SK-N-SH (cell line): ENCODE data around the gene FAM3B. TPM values are rescaled to one million over a fixed set of nuclear protein-coding genes. Genes with fewer than 3 reads are reported as not detected.

Source experiments
- CTCF ChIA-PET: fragments of 300-600, 350-600 bp; formaldehyde crosslinking; extraction: SDS; loops from one replicate; lab custom pipeline; 2021; lab: Yijun Ruan, JAX
- POLR2A ChIA-PET: fragments of 350-600 bp; sonication (Branson Sonifier 250); formaldehyde crosslinking; extraction: SDS; loops from one replicate; lab custom pipeline; 2020; ENCODE audit warnings: antibody characterized with exemption, inconsistent platforms; lab: Yijun Ruan, JAX
- DNase-seq: peaks from one replicate; pipeline ENCODE4 v3.0.0; 2012
- H2AFZ ChIP-seq: fragments of 200-600 bp; sonication (generic); 2 replicates; pipeline ENCODE4 v1.8.1; 2016; ENCODE audit warnings: antibody characterized with exemption, mild to moderate bottlenecking, low read depth
- H3F3A ChIP-seq: fragments of 200-600 bp; sonication (generic); replicated peaks from 2 replicates; pipeline ENCODE3; 2016; ENCODE audit warnings: antibody characterized with exemption, mild to moderate bottlenecking; ENCODE audit not compliant: insufficient read depth
- H3K27ac ChIP-seq, 2 experiments: fragments of 200-500 bp in 1 of 2; fragments of 200-600 bp in 1 of 2; sonication (Bioruptor generic) in 1 of 2; sonication (generic), shearing (Covaris generic) in 1 of 2; 2 replicates each; pipeline versions ENCODE4 v1.5.1 to v1.6.1; 2014 to 2016; ENCODE audit warnings: low read depth in 2 of 2, inconsistent platforms in 1 of 2, low read length in 1 of 2, mild to moderate bottlenecking in 1 of 2, mixed read lengths in 1 of 2
- H3K27me3 ChIP-seq: fragments of 200-600 bp; sonication (generic), shearing (Covaris generic); 2 replicates; pipeline ENCODE4 v1.6.1; 2016; ENCODE audit warnings: mixed run types; ENCODE audit not compliant: insufficient read depth
- H3K36me3 ChIP-seq, 2 experiments: fragments of 200-500 bp in 1 of 2; fragments of 200-600 bp in 1 of 2; sonication (Bioruptor generic) in 1 of 2; sonication (generic) in 1 of 2; replicated peaks in 1 of 2; 2 replicates each; pipeline versions ENCODE3 to v1.5.1; 2014 to 2016; ENCODE audit warnings: low read length in 1 of 2, mild to moderate bottlenecking in 1 of 2; ENCODE audit not compliant: insufficient read depth in 2 of 2, control insufficient read depth in 1 of 2
- H3K4me1 ChIP-seq, 2 experiments: fragments of 200-500 bp in 1 of 2; fragments of 200-600 bp in 1 of 2; sonication (Bioruptor generic) in 1 of 2; sonication (generic), shearing (Covaris generic) in 1 of 2; 2 replicates each; pipeline versions ENCODE4 v1.5.1 to v1.6.1; 2014 to 2016; ENCODE audit warnings: low read depth in 1 of 2, low read length in 1 of 2, mixed run types in 1 of 2; ENCODE audit not compliant: insufficient read depth in 2 of 2, control insufficient read depth in 1 of 2
- H3K4me2 ChIP-seq: fragments of 200-600 bp; sonication (generic), shearing (Covaris generic); 2 replicates; pipeline ENCODE4 v1.6.1; 2017; ENCODE audit warnings: mixed run types
- H3K4me3 ChIP-seq, 2 experiments: fragments of 200-500 bp in 1 of 2; fragments of 200-600 bp in 1 of 2; sonication (Bioruptor generic) in 1 of 2; sonication (generic), shearing (Covaris generic) in 1 of 2; 2 replicates each; pipeline versions ENCODE4 v1.5.1 to v1.8.1; 2014 to 2016; ENCODE audit warnings: low read depth in 2 of 2, inconsistent platforms in 1 of 2, low read length in 1 of 2, mild to moderate bottlenecking in 1 of 2, mixed read lengths in 1 of 2, moderate library complexity in 1 of 2
- H3K79me2 ChIP-seq: fragments of 200-600 bp; sonication (generic); 2 replicates; pipeline ENCODE4 v1.8.1; 2017; ENCODE audit warnings: mild to moderate bottlenecking; ENCODE audit not compliant: insufficient read depth
- H3K9ac ChIP-seq: fragments of 200-600 bp; sonication (generic); 2 replicates; pipeline ENCODE4 v1.6.1; 2017; ENCODE audit warnings: mixed run types
- H3K9me2 ChIP-seq: fragments of 200-600 bp; sonication (generic); 2 replicates; pipeline ENCODE4 v1.6.1; 2017; ENCODE audit warnings: mixed run types
- H3K9me3 ChIP-seq: fragments of 200-600 bp; sonication (generic); 2 replicates; pipeline ENCODE4 v1.6.1; 2017; ENCODE audit warnings: mixed run types, mild to moderate bottlenecking, moderate library complexity
- H4K20me1 ChIP-seq: fragments of 200-600 bp; sonication (generic); 2 replicates; pipeline ENCODE4 v1.6.1; 2017; ENCODE audit warnings: mild to moderate bottlenecking, mixed run types; ENCODE audit not compliant: insufficient read depth
- EP300 ChIP-seq, 2 experiments: IDR thresholded peaks; 2 replicates each; pipeline versions ENCODE4 v1.4.0 to v1.6.1; 2012; ENCODE audit warnings: borderline replicate concordance in 1 of 2, low read depth in 1 of 2, low read length in 1 of 2
- EZH2phosphoT487 ChIP-seq: fragments of 200-600 bp; sonication (generic); IDR thresholded peaks from 2 replicates; pipeline ENCODE4 v1.6.1; 2017; ENCODE audit warnings: low read depth, mixed run types, mild to moderate bottlenecking, antibody characterized with exemption, moderate library complexity, borderline replicate concordance
- FOSL2 ChIP-seq: IDR thresholded peaks from 2 replicates; pipeline ENCODE4 v1.4.0; 2012; ENCODE audit warnings: low read depth, mild to moderate bottlenecking, moderate library complexity, borderline replicate concordance
- FOXJ3 ChIP-seq: sonication (generic); formaldehyde crosslinking; IDR thresholded peaks from 2 replicates; pipeline ENCODE4 v1.5.1; 2020; ENCODE audit warnings: mild to moderate bottlenecking, missing genetic modification reagents
- FOXM1 ChIP-seq: IDR thresholded peaks from 2 replicates; pipeline ENCODE4 v1.4.0; 2012; ENCODE audit warnings: low read depth, mild to moderate bottlenecking
- GATA2 ChIP-seq: sonication (generic); formaldehyde crosslinking; IDR thresholded peaks from 2 replicates; pipeline ENCODE4 v1.5.0; 2020; ENCODE audit warnings: mild to moderate bottlenecking, missing genetic modification reagents
- NFIC ChIP-seq: IDR thresholded peaks from 2 replicates; pipeline ENCODE4 v1.4.0; 2012; ENCODE audit warnings: borderline replicate concordance
- NRF1 ChIP-seq: IDR thresholded peaks from 2 replicates; pipeline ENCODE4 v1.6.1; 2012; ENCODE audit warnings: low read depth, mild to moderate bottlenecking, low read length
- RAD21 ChIP-seq: IDR thresholded peaks from 2 replicates; pipeline ENCODE4 v1.6.1; 2012; ENCODE audit warnings: mild to moderate bottlenecking, low read length
- SIN3A ChIP-seq: IDR thresholded peaks from 2 replicates; pipeline ENCODE4 v1.6.1; 2012; ENCODE audit warnings: low read depth, mild to moderate bottlenecking, low read length, moderate library complexity, borderline replicate concordance
- TCF12 ChIP-seq: IDR thresholded peaks from 2 replicates; pipeline ENCODE4 v1.4.0; 2012
- USF1 ChIP-seq: IDR thresholded peaks from 2 replicates; pipeline ENCODE4 v1.4.0; 2012; ENCODE audit warnings: low read depth, borderline replicate concordance
- USF2 ChIP-seq: fragments of 150-350 bp; IDR thresholded peaks from 2 replicates; pipeline ENCODE4 v1.6.1; 2017; ENCODE audit warnings: antibody characterized with exemption, low read length, low read depth, borderline replicate concordance
- YY1 ChIP-seq: IDR thresholded peaks from 2 replicates; pipeline ENCODE4 v1.4.0; 2012; ENCODE audit warnings: low read depth, mild to moderate bottlenecking
- WGBS: methylation state at CpG from one replicate; pipeline ENCODE4 v1.1.6; 2017; ENCODE audit warnings: low lambda C conversion rate; 5-methylcytosine and 5-hydroxymethylcytosine counted together
- polyA plus RNA-seq, 3 experiments: library from polyadenylated mRNA; depleted of rRNA; stranded (reverse); fragments of >200 nt; gene quantifications; 2 replicates each; pipeline ENCODE4 v1.2.3, GENCODE V29; 2012

FAM3B gene
- polyA plus RNA-seq, 1 of the 3 experiments (the other 2 are of a cell fraction), result not detected

GRCh38 chr21:41381731-41382130 is 65.1 kb downstream of the FAM3B start:
- no peak overlapping the region for H2AFZ ChIP-seq
- H3F3A ChIP-seq, result no peaks in the 10 kb centered on the region
- H4K20me1 ChIP-seq, result no peaks in the 10 kb centered on the region
- ChIA-PET CTCF (no interaction called here), POLR2A (no interaction called here)
- no peaks in the 10 kb centered on the region for H3K9me3 ChIP-seq
- no peak overlapping the region for H3K9ac ChIP-seq
- no peak for DNase-seq
- peaks cover 4% of the 10 kb centered on the region; the same call in 1 of the 2 replicates for H3K27me3 ChIP-seq
- H3K36me3 ChIP-seq, result no peaks in the 10 kb centered on the region
- H3K4me3 ChIP-seq, result no peak overlapping the region
- no peaks in the 10 kb centered on the region for H3K4me1 ChIP-seq
- no peaks in the 10 kb centered on the region for H3K9me2 ChIP-seq
- H3K27ac ChIP-seq, result no peak overlapping the region
- TF ChIP-seq YY1 (no peak), NFIC (no peak), GATA2 (no peak), NRF1 (no peak), TCF12 (no peak), FOSL2 (no peak), EP300 (IDR thresholded peaks at IDR 0.05; ENCODE audit: borderline replicate concordance in 1 of 2, low read depth in 1 of 2, low read length in 1 of 2) (no peak)
- no peaks in the 10 kb centered on the region for H3K79me2 ChIP-seq
- no peak overlapping the region for H3K4me2 ChIP-seq

- Histone ChIP-seq H3K27ac (no peak overlapping the region), H3F3A (no peaks in the 10 kb centered on the region), H3K4me1 (no peaks in the 10 kb centered on the region), H3K36me3 (no peaks in the 10 kb centered on the region), H3K4me2 (no peak overlapping the region), H3K27me3 (peaks cover 13% of the 10 kb centered on the region; the same call in 1 of the 2 replicates), H2AFZ (no peak overlapping the region), H3K9me2 (no peaks in the 10 kb centered on the region), H3K79me2 (no peaks in the 10 kb centered on the region), H3K4me3 (no peak overlapping the region), H3K9me3 (no peaks in the 10 kb centered on the region), H4K20me1 (no peaks in the 10 kb centered on the region), H3K9ac (no peak overlapping the region)
- 37% methylated on average over 14 of the region's 14 CpGs for WGBS
- ChIA-PET POLR2A (no interaction called here), CTCF (no interaction called here)
- TF ChIP-seq USF2 (no peak), GATA2 (no peak), TCF12 (no peak), FOXM1 (no peak), RAD21 (no peak), NRF1 (no peak), SIN3A (no peak)
- DNase-seq, result no peak
Observed at GRCh38 chr21:41387042-41387819, 70.6 kb downstream of the FAM3B start.

- no peak for DNase-seq
- Histone ChIP-seq H3K4me1 (no peaks in the 10 kb centered on the region), H3K79me2 (no peaks in the 10 kb centered on the region), H2AFZ (no peak overlapping the region), H3K4me3 (no peak overlapping the region), H3F3A (no peaks in the 10 kb centered on the region), H3K9me2 (no peaks in the 10 kb centered on the region), H3K9me3 (no peaks in the 10 kb centered on the region), H3K36me3 (no peaks in the 10 kb centered on the region), H3K27me3 (peaks cover 13% of the 10 kb centered on the region; the same call in 1 of the 2 replicates), H4K20me1 (no peaks in the 10 kb centered on the region), H3K9ac (no peak overlapping the region), H3K27ac (no peak overlapping the region), H3K4me2 (no peak overlapping the region)
- WGBS, result 40% methylated on average over 8 of the region's 8 CpGs
- POLR2A ChIA-PET, result no interaction called here
- TF ChIP-seq EZH2phosphoT487 (no peak), NFIC (no peak), GATA2 (no peak), USF1 (no peak), NRF1 (no peak), FOXJ3 (CRISPR knock-in tag) (no peak)
- CTCF ChIA-PET, result no interaction called here
Observed at GRCh38 chr21:41387824-41388223, 71.2 kb downstream of the FAM3B start.
